RWPE1 (cell line): ENCODE results near the gene SNTG2.

Experiments used
- CTCF ChIA-PET: fragments of 350-600 bp; sonication (Branson Sonifier 250); formaldehyde crosslinking; extraction: SDS; loops from one replicate; lab custom pipeline; 2021; lab: Yijun Ruan, JAX
- POLR2A ChIA-PET: fragments of 400-600 bp; formaldehyde crosslinking; extraction: SDS; loops from one replicate; lab custom pipeline; 2020; ENCODE audit warnings: antibody characterized with exemption; ENCODE audit not compliant: low non-redundant PET; lab: Yijun Ruan, JAX
- DNase-seq: peaks from one replicate; pipeline ENCODE4 v3.0.0; 2012; ENCODE audit warnings: low spot score
- H3K27ac ChIP-seq: fragments of 450-650 bp; 2 replicates; pipeline ENCODE4 v1.5.1; 2017
- CTCF ChIP-seq: fragments of 450-650 bp; conservative IDR thresholded peaks from 2 replicates; pipeline ENCODE4 v1.5.1; 2017; ENCODE audit warnings: low read depth, mild to moderate bottlenecking

The SNTG2 gene

GRCh38 chr2:1024981-1025380 lies 74.3 kb downstream of the SNTG2 start:
- POLR2A ChIA-PET = no interaction called here
- no peak for TF ChIP-seq CTCF
- peak; percentile 16 for DNase-seq
- H3K27ac ChIP-seq = no peak overlapping the region
- CTCF ChIA-PET = no interaction called here

- no peak for DNase-seq
- TF ChIP-seq CTCF = no peak
- H3K27ac ChIP-seq = no peak overlapping the region
- ChIA-PET CTCF (no interaction called here), POLR2A (no interaction called here)
These were observed 75.5 kb downstream of the SNTG2 start for GRCh38 chr2:1026141-1026540.

- CTCF ChIA-PET = no interaction called here
- no peak for TF ChIP-seq CTCF
These were observed 78.2 kb downstream of the SNTG2 start for GRCh38 chr2:1028831-1029230.

GRCh38 chr2:1032030-1032429 lies 81.4 kb downstream of the SNTG2 start:
- no peak for TF ChIP-seq CTCF
- DNase-seq = no peak
- H3K27ac ChIP-seq = no peak overlapping the region
- ChIA-PET CTCF (no interaction called here), POLR2A (no interaction called here)

More at GRCh38 chr2:1028831-1029230, 78.2 kb downstream of the SNTG2 start:
- POLR2A ChIA-PET = no interaction called here
- no peak for DNase-seq
- no peak overlapping the region for H3K27ac ChIP-seq

- no peak for TF ChIP-seq CTCF
- ChIA-PET CTCF (no interaction called here), POLR2A (no interaction called here)
- no peak overlapping the region for H3K27ac ChIP-seq
- DNase-seq = no peak
These were observed 82.4 kb downstream of the SNTG2 start for GRCh38 chr2:1033069-1033468.

- CTCF ChIA-PET = no interaction called here
- no peak overlapping the region for H3K27ac ChIP-seq
- no peak for DNase-seq
- no peak for TF ChIP-seq CTCF
- POLR2A ChIA-PET = no interaction called here
These were observed 86.4 kb downstream of the SNTG2 start for GRCh38 chr2:1037066-1037465.

GRCh38 chr2:1039549-1039948 lies 88.9 kb downstream of the SNTG2 start:
- H3K27ac ChIP-seq = no peak overlapping the region
- ChIA-PET CTCF (no interaction called here), POLR2A (no interaction called here)
- no peak for TF ChIP-seq CTCF
- DNase-seq = no peak
